Peyer's patch (tissue), 4 donors: Measurements from ENCODE around the gene CTDSPL.
"Not testable (repeated sequence)": the region's sequence is repeated elsewhere in the genome, so short reads cannot be mapped to it uniquely, and the experiment has no call there.

Experiments used
- CTCF ChIP-seq, 6 experiments: fragments of 450-650 bp in 4 of 6; fragments of 200-600 bp in 2 of 6; sonication (generic) in 1 of 6; IDR thresholded peaks; one replicate each; pipeline ENCODE4 v1.5.1; 2017 to 2019; ENCODE audit warnings: antibody characterized with exemption in 6 of 6, mild to moderate bottlenecking in 3 of 6, moderate library complexity in 1 of 6
- POLR2A ChIP-seq, 2 donors: fragments of 450-650 bp; IDR thresholded peaks; one replicate each; pipeline ENCODE4 v1.5.1; 2017; ENCODE audit warnings: antibody characterized with exemption in 2 of 2, mild to moderate bottlenecking in 2 of 2, moderate library complexity in 2 of 2

- TF ChIP-seq POLR2A, CTCF (IDR thresholded peaks at IDR 0.05): not testable (repeated sequence)
Measured at GRCh38 chr3:37815156-37815555, 46.5 kb upstream of the CTDSPL start.
